Loucy (cell line): ENCODE measurements around the gene ZNRF3.

ENCODE experiments used
- EZH2phosphoT487 ChIP-seq: fragments of 200-600 bp; IDR thresholded peaks from 2 replicates; pipeline ENCODE4 v1.6.1; 2018; ENCODE audit warnings: antibody characterized with exemption, mild to moderate bottlenecking, moderate library complexity, borderline replicate concordance
- TF ChIP-seq, protein P1 (sequence below): fragments of 200-600 bp; sonication (generic); conservative IDR thresholded peaks from 2 replicates; pipeline ENCODE4 v1.5.1; 2014; ENCODE audit warnings: mild to moderate bottlenecking, antibody characterized with exemption, low read length

DNA sequence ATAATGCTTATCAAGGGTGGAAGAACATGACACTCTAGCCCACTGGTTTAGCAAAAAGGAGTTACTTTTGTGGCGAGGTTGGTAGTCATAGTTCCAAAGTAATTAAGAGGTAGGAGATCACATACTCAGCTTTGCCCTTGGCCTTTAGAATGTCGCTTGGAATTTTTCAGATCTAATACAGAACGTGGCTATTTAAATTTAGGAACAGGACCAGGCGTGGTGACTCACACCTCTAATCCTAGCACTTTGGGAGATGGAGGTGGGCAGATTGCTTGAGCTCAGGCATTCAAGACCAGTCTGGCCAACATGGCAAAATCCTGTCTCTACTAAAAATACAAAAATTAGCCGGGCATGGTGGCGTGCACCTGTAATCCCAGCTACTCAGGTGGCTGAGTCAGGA, 26.1 kb upstream of the ZNRF3 start:
- TF ChIP-seq, protein P1, sequence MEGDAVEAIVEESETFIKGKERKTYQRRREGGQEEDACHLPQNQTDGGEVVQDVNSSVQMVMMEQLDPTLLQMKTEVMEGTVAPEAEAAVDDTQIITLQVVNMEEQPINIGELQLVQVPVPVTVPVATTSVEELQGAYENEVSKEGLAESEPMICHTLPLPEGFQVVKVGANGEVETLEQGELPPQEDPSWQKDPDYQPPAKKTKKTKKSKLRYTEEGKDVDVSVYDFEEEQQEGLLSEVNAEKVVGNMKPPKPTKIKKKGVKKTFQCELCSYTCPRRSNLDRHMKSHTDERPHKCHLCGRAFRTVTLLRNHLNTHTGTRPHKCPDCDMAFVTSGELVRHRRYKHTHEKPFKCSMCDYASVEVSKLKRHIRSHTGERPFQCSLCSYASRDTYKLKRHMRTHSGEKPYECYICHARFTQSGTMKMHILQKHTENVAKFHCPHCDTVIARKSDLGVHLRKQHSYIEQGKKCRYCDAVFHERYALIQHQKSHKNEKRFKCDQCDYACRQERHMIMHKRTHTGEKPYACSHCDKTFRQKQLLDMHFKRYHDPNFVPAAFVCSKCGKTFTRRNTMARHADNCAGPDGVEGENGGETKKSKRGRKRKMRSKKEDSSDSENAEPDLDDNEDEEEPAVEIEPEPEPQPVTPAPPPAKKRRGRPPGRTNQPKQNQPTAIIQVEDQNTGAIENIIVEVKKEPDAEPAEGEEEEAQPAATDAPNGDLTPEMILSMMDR, result no peak
- no peak for TF ChIP-seq EZH2phosphoT487
